Panc1 (cell line): ENCODE measurements around the gene MEIS3.

Experiments
- POLR2AphosphoS5 ChIP-seq: IDR thresholded peaks from 2 replicates; pipeline ENCODE4 v1.6.1; 2012; ENCODE audit warnings: mild to moderate bottlenecking, low read depth, low read length, moderate library complexity
- REST ChIP-seq, 2 experiments: IDR thresholded peaks; 2 replicates each; pipeline ENCODE4 v1.6.1; 2011 to 2012; ENCODE audit warnings: low read depth in 2 of 2, control low read depth in 1 of 2, low read length in 1 of 2, mild to moderate bottlenecking in 1 of 2, moderate library complexity in 1 of 2; ENCODE audit not compliant: insufficient read depth in 1 of 2
- SIN3A ChIP-seq: IDR thresholded peaks from 2 replicates; pipeline ENCODE4 v1.6.1; 2012; ENCODE audit warnings: low read depth, mild to moderate bottlenecking, low read length, moderate library complexity, borderline replicate concordance; ENCODE audit not compliant: insufficient read depth
- TCF7L2 ChIP-seq: IDR thresholded peaks from 2 replicates; pipeline ENCODE4 v1.6.1; 2011; ENCODE audit warnings: mild to moderate bottlenecking, low read depth, low read length, inconsistent platforms
- TF ChIP-seq, protein P1 (sequence below): fragments of 450-650 bp; IDR thresholded peaks from 2 replicates; pipeline ENCODE4 v1.5.1; 2017; ENCODE audit warnings: mild to moderate bottlenecking

DNA sequence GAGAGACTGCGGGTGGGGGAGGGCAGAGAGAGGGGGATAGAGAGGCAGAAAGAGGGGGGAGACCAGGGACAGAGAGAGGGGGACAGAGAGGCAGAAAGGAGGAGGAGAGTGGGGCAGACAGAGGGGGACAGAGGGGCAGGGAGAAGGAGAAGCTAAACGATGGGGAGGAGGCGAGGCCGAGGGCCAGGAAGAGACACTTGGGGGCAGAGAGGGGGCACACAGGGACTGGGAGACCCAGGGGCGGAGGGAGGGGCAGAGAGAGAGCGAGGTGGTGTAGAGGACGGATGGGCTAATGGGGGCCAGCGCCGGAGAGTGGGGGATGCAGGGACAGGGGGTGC lies 666 bp downstream of the MEIS3 start:
- TF ChIP-seq, protein P1, sequence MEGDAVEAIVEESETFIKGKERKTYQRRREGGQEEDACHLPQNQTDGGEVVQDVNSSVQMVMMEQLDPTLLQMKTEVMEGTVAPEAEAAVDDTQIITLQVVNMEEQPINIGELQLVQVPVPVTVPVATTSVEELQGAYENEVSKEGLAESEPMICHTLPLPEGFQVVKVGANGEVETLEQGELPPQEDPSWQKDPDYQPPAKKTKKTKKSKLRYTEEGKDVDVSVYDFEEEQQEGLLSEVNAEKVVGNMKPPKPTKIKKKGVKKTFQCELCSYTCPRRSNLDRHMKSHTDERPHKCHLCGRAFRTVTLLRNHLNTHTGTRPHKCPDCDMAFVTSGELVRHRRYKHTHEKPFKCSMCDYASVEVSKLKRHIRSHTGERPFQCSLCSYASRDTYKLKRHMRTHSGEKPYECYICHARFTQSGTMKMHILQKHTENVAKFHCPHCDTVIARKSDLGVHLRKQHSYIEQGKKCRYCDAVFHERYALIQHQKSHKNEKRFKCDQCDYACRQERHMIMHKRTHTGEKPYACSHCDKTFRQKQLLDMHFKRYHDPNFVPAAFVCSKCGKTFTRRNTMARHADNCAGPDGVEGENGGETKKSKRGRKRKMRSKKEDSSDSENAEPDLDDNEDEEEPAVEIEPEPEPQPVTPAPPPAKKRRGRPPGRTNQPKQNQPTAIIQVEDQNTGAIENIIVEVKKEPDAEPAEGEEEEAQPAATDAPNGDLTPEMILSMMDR, result no peak
- TF ChIP-seq POLR2AphosphoS5 (no peak), SIN3A (no peak), TCF7L2 (no peak), REST (IDR thresholded peaks at IDR 0.05; ENCODE audit: insufficient read depth in 1 of 2, low read depth in 2 of 2, low read length in 1 of 2) (no peak)
